ENCODE measurements around the gene ACSM4. TPM values are rescaled to one million over a fixed set of nuclear protein-coding genes. Genes with fewer than 3 reads are reported as not detected.
A peak's percentile ranks its signal among the peaks of the same experiment; 100 is the strongest.

ACSM4 gene
- total RNA-seq, 2 donors from 2014 or later, result not detected

DNA sequence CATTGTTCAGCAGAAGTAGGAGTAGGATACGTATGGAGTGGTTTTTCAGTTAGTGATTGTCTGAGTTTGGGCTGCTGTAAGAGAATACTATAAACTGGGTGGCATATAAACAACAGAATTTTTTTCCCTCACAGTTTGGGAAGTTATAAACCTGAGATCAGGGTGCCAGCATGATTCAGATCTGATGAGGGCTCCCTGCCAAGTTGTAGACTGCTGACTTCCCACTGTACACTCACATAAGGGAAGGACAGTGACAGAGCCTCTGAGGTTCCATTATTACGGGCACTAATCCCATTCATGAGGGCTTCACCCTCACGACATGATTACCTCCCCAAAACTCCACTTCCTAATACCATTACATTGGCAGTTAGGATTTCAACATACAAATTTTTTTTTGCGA, 50.7 kb downstream of the ACSM4 start:
- H3K36me3 ChIP-seq, result no peaks in the 10 kb centered on the region
- DNase-seq (ENCODE audit: low spot score), result no peak
- H3K9me3 ChIP-seq, result no peaks in the 10 kb centered on the region
- H3K27me3 ChIP-seq, result no peaks in the 10 kb centered on the region
- H3K27ac ChIP-seq, result no peak overlapping the region
- no peaks in the 10 kb centered on the region for H3K4me1 ChIP-seq
- no peak overlapping the region for H3K4me3 ChIP-seq
- TF ChIP-seq, protein P1, sequence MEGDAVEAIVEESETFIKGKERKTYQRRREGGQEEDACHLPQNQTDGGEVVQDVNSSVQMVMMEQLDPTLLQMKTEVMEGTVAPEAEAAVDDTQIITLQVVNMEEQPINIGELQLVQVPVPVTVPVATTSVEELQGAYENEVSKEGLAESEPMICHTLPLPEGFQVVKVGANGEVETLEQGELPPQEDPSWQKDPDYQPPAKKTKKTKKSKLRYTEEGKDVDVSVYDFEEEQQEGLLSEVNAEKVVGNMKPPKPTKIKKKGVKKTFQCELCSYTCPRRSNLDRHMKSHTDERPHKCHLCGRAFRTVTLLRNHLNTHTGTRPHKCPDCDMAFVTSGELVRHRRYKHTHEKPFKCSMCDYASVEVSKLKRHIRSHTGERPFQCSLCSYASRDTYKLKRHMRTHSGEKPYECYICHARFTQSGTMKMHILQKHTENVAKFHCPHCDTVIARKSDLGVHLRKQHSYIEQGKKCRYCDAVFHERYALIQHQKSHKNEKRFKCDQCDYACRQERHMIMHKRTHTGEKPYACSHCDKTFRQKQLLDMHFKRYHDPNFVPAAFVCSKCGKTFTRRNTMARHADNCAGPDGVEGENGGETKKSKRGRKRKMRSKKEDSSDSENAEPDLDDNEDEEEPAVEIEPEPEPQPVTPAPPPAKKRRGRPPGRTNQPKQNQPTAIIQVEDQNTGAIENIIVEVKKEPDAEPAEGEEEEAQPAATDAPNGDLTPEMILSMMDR (IDR thresholded peaks at IDR 0.05), result no peak

DNA sequence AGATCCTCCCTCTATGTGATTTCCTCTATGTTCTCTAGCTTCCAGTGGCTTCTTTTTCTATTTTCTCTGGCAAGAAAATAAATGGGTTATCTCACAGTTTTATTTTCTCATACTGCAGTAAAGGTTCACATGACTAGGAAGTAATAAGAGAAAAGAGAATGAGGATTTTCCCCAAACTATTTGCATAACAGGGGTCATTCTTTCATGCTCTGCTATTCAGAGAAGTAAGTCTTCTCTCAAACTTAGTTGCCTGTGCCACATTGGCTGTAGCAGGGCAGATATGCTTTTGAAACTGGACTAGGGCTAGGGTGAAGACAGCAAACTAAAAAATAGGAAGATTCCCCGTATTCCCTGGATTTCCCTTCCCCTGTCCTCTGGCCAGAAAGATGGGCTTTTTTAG, 57.4 kb downstream of the ACSM4 start:
- Histone ChIP-seq H3K4me3 (no peak overlapping the region), H3K36me3 (no peaks in the 10 kb centered on the region), H3K9me3 (no peaks in the 10 kb centered on the region), H3K27me3 (no peaks in the 10 kb centered on the region), H3K27ac (no peak overlapping the region), H3K4me1 (no peaks in the 10 kb centered on the region)
- TF ChIP-seq, protein P1 (IDR thresholded peaks at IDR 0.05), result no peak
- DNase-seq (ENCODE audit: low spot score), result no peak

DNA sequence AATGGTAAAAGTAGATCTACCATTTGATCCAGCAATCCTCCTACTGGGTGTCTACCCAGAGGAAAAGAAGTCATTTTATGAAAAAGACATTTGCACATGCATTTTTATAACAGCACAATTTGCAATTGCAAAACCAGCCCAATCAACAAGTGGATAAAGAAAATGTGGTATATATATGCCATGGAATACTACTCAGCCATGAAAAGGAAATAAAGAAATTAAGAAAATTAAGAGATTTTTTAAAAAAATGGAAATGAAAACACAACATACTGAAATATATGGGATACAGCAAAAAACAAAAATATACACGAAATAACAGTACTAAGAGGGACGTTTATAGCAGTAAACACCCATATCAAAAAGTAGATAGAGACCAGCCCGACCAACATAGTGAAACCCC, 58.9 kb downstream of the ACSM4 start:
- H3K4me1 ChIP-seq, result no peaks in the 10 kb centered on the region
- H3K9me3 ChIP-seq, result no peaks in the 10 kb centered on the region
- TF ChIP-seq, protein P1 (IDR thresholded peaks at IDR 0.05), result no peak
- no peaks in the 10 kb centered on the region for H3K36me3 ChIP-seq
- H3K4me3 ChIP-seq, result no peak overlapping the region
- H3K27me3 ChIP-seq, result no peaks in the 10 kb centered on the region
- no peak overlapping the region for H3K27ac ChIP-seq
- no peak for DNase-seq (ENCODE audit: low spot score)

DNA sequence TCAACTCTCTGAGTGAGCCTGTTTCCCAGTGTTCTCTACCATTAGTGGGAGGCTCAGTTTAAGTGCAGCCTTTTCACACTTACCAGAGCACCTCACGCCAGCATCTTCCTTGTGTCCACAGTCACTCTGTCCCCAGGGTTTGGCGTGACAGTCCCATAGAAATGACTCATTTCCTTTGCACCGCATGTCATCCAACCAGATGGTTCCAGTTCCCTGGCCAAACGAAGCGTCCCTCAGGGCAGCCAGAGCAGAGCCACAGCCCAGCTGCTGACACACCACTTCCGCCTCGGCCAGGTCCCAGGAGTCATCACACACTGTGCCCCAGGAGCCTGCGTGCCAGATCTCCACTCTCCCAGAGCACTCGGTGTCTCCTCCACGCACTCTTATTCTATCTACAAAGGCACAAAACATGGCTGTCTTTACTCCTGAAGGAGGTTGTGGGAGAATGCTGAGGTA, 65.4 kb downstream of the ACSM4 start:
- no peak overlapping the region for H3K4me3 ChIP-seq
- no peak overlapping the region for H3K27ac ChIP-seq
- no peaks in the 10 kb centered on the region for H3K4me1 ChIP-seq
- TF ChIP-seq, protein P1 (IDR thresholded peaks at IDR 0.05), result no peak
- no peaks in the 10 kb centered on the region for H3K9me3 ChIP-seq
- no peaks in the 10 kb centered on the region for H3K27me3 ChIP-seq
- DNase-seq (ENCODE audit: low spot score), result no peak
- H3K36me3 ChIP-seq, result no peaks in the 10 kb centered on the region

DNA sequence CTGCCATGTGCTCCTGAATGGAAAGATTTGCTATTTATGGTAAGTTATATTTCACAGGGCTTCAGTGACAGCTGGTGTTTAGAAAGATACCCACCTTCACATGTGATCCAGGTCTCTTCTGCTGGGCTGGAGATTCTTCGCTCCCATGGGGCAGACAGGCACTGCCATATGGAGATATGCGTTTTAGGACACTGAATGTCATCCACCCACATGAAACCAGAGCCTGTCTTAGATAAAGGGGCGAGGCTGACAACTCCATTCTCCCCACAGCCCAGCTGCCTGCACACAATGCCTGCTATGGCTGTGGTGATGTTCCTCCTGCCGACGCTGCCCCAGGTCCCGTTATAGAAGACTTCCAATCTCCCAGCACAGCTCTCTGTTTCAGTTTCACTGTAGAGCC, 69.4 kb downstream of the ACSM4 start:
- Histone ChIP-seq H3K4me3 (no peak overlapping the region), H3K9me3 (no peaks in the 10 kb centered on the region)
- TF ChIP-seq, protein P1 (IDR thresholded peaks at IDR 0.05), result no peak

DNA sequence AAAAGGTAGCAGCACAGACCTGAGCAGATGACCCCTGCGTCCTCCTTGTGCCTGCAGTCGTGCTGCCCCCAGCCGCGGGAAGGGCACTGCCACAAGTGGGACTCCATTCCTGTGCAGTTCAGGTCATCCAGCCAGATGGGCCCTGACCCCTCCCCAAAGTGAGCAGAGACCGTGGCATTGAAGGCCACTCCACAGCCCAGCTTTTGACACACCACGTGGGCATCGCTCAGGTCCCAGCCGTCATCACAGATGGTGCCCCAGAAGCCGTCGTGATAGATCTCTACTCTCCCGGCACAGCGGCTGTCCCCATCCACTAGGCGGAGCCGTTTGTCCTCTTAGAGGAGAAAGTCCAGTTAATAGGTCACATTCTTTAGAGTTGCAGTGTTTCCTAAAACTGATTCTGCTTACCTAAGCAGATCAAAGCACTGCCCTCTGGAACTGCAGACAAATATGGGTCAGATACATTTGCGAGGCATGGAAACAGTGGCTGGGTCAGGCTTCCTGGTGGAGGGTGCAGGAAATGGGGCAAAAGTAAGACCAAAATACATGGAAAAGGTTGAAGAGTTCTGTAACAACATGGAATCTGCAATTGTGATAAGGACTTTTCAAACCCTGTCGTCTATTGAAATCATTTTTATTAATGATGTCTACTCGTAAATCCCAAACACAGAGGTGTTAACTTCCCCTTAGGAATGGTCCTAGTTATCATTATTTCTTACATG, 70.7 kb downstream of the ACSM4 start:
- Histone ChIP-seq H3K27me3 (no peaks in the 10 kb centered on the region), H3K36me3 (no peaks in the 10 kb centered on the region), H3K4me1 (no peaks in the 10 kb centered on the region), H3K4me3 (no peak overlapping the region), H3K9me3 (no peaks in the 10 kb centered on the region), H3K27ac (no peak overlapping the region)
- TF ChIP-seq, protein P1 (IDR thresholded peaks at IDR 0.05), result peak in 1 of 2 donors; percentile 32
- DNase-seq (ENCODE audit: low spot score), result no peak

More for the DNA sequence above, 69.4 kb downstream of the ACSM4 start:
- no peak for DNase-seq (ENCODE audit: low spot score)
- Histone ChIP-seq H3K27me3 (no peaks in the 10 kb centered on the region), H3K27ac (no peak overlapping the region), H3K36me3 (no peaks in the 10 kb centered on the region), H3K4me1 (no peaks in the 10 kb centered on the region)
